Activated CD4-positive, CD25-positive, alpha-beta regulatory T cell treated with anti-CD3 and anti-CD28 coated beads, Interleukin-2, amount 50 U/mL, for 72 hours (primary cell): ENCODE data around the gene CUBN.

Experiments
- DNase-seq: peaks from one replicate; pipeline ENCODE4 v3.0.0; 2021

The CUBN gene

GRCh38 chr10:16944402-16944801, 185.2 kb downstream of the CUBN start:
- no peak for DNase-seq

- no peak for DNase-seq
Measured at GRCh38 chr10:16943295-16944285, 186.0 kb downstream of the CUBN start.

GRCh38 chr10:16942381-16943078, 187.1 kb downstream of the CUBN start:
- DNase-seq: no peak

- no peak for DNase-seq
Measured at GRCh38 chr10:16941870-16942269, 187.7 kb downstream of the CUBN start.

GRCh38 chr10:16941067-16941466, 188.5 kb downstream of the CUBN start:
- DNase-seq: no peak

GRCh38 chr10:16938952-16939351, 190.7 kb downstream of the CUBN start:
- no peak for DNase-seq

GRCh38 chr10:16934461-16934860, 195.2 kb downstream of the CUBN start:
- DNase-seq: no peak

GRCh38 chr10:16933783-16934182, 195.8 kb downstream of the CUBN start:
- no peak for DNase-seq

GRCh38 chr10:16931930-16932329, 197.7 kb downstream of the CUBN start:
- DNase-seq: no peak

GRCh38 chr10:16930540-16930939, 199.1 kb downstream of the CUBN start:
- no peak for DNase-seq

GRCh38 chr10:16929069-16929468, 200.5 kb downstream of the CUBN start:
- no peak for DNase-seq

GRCh38 chr10:16927546-16927945, 202.1 kb downstream of the CUBN start:
- DNase-seq: no peak

GRCh38 chr10:16923726-16924125, 205.9 kb downstream of the CUBN start:
- no peak for DNase-seq

GRCh38 chr10:16923309-16923708, 206.3 kb downstream of the CUBN start:
- DNase-seq: no peak

GRCh38 chr10:16919121-16919982, 210.3 kb downstream of the CUBN start:
- DNase-seq: no peak

GRCh38 chr10:16916496-16916895, 213.1 kb downstream of the CUBN start:
- no peak for DNase-seq

GRCh38 chr10:16915300-16915699, 214.3 kb downstream of the CUBN start:
- DNase-seq: no peak

GRCh38 chr10:16913266-16913665, 216.3 kb downstream of the CUBN start:
- DNase-seq: no peak

- DNase-seq: no peak
Measured at GRCh38 chr10:16910793-16911164, 218.8 kb downstream of the CUBN start.

GRCh38 chr10:16909961-16910792, 219.4 kb downstream of the CUBN start:
- DNase-seq: no peak

GRCh38 chr10:16909271-16909767, 220.3 kb downstream of the CUBN start:
- no peak for DNase-seq

GRCh38 chr10:16907687-16908086, 221.9 kb downstream of the CUBN start:
- no peak for DNase-seq
